ENCODE measurements around the gene EFCAB11. TPM values are rescaled to one million over a fixed set of nuclear protein-coding genes. Genes with fewer than 3 reads are reported as not detected.

Gene EFCAB11
- total RNA-seq, 4 donors from 2014 or later = 3.2 to 5.1 (median 3.7) TPM

DNA sequence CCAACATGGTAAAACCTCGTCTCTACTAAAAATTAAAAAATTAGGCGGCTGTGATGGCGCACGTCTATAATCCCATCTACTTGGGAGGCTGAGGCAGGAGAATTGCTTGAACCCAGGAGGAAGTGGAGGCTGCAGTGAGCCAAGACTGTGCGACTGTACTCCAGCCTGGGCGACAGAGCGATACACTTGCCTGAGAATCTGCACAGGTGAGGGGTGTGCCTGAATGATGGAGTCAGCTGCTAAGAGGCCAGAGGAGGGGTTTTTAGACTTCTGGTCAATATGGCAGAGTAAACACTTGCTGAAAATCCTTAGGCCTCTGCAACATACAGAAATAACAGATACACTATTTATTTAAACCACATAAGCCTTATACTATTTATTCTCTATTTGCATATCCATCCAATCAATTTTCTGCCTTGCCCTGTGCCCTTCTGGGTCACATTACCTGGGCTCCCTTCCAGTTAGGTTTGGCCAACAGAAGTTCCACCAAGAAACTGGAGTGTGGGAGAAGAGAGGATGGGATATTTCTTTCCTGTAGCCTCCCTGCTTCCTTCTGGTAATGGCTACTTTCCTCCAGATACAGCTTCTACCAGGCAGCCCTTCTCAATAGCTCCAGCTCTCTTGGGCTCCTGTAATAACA, 117.6 kb downstream of the EFCAB11 start:
- Histone ChIP-seq H3K4me3 (no peak overlapping the region), H3K27me3 (no peaks in the 10 kb centered on the region), H3K27ac (no peak overlapping the region), H3K36me3 (no peaks in the 10 kb centered on the region), H3K9me3 (no peaks in the 10 kb centered on the region), H3K4me1 (no peaks in the 10 kb centered on the region)
- WGBS = 94% methylated on average over 7 of the region's 7 CpGs
- no peak for DNase-seq (ENCODE audit: low spot score in 2 of 2)
- TF ChIP-seq POLR2AphosphoS5 (IDR thresholded peaks at IDR 0.05) = no peak
- no peak for TF ChIP-seq EP300 (IDR thresholded peaks at IDR 0.05)
- TF ChIP-seq POLR2A (IDR thresholded peaks at IDR 0.05) = no peak
- TF ChIP-seq, protein P1, sequence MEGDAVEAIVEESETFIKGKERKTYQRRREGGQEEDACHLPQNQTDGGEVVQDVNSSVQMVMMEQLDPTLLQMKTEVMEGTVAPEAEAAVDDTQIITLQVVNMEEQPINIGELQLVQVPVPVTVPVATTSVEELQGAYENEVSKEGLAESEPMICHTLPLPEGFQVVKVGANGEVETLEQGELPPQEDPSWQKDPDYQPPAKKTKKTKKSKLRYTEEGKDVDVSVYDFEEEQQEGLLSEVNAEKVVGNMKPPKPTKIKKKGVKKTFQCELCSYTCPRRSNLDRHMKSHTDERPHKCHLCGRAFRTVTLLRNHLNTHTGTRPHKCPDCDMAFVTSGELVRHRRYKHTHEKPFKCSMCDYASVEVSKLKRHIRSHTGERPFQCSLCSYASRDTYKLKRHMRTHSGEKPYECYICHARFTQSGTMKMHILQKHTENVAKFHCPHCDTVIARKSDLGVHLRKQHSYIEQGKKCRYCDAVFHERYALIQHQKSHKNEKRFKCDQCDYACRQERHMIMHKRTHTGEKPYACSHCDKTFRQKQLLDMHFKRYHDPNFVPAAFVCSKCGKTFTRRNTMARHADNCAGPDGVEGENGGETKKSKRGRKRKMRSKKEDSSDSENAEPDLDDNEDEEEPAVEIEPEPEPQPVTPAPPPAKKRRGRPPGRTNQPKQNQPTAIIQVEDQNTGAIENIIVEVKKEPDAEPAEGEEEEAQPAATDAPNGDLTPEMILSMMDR (IDR thresholded peaks at IDR 0.05) = no peak

DNA sequence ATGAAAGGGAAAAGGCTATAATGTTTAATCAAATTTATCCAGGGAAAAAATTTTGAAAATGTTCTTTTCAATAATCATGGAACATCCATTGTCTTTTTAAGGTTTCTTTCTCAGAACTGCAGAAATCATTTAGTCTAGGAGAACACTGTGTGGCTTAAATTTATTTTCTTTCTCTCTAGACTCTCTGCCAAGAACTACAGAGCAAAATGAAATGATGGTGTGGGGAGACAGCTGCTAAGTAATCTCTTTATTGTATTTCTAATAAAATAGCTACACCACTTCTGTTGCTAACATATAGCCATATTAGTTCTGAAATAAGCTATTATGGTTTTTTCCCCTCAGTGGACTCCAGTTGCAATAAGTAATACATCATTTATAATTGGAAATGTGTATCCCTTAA, 120.9 kb downstream of the EFCAB11 start:
- Histone ChIP-seq H3K36me3 (no peaks in the 10 kb centered on the region), H3K27me3 (no peaks in the 10 kb centered on the region), H3K4me1 (no peaks in the 10 kb centered on the region), H3K9me3 (no peaks in the 10 kb centered on the region), H3K27ac (no peak overlapping the region), H3K4me3 (no peak overlapping the region)
- no peak for DNase-seq (ENCODE audit: low spot score in 2 of 2)
- TF ChIP-seq POLR2AphosphoS5 (IDR thresholded peaks at IDR 0.05) (no peak), POLR2A (IDR thresholded peaks at IDR 0.05) (no peak), EP300 (IDR thresholded peaks at IDR 0.05) (no peak)
- TF ChIP-seq, protein P1 (IDR thresholded peaks at IDR 0.05) = no peak

DNA sequence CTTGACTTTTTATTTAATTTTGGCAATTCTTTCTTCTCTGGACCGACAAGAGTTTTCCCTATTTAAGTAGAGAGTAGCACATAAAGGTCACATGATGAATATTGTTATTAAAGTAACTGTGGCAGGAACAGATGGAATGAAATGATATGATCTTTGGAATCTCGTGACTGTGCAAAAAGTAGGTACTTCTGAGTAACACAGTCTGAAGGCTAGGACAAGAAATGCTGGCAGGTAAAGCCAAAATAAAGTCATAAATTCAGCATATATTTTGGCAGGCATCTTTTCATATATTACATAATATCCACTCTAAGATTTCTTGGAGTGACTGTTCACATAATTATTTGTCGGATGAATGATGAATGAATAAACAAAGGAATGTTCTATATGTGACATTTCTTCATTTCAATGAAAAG, 121.4 kb downstream of the EFCAB11 start:
- Histone ChIP-seq H3K27me3 (no peaks in the 10 kb centered on the region), H3K4me3 (no peak overlapping the region), H3K4me1 (no peaks in the 10 kb centered on the region), H3K9me3 (no peaks in the 10 kb centered on the region), H3K27ac (no peak overlapping the region), H3K36me3 (no peaks in the 10 kb centered on the region)
- WGBS = 34% methylated on average over 3 of the region's 3 CpGs
- TF ChIP-seq, protein P1 (IDR thresholded peaks at IDR 0.05) = no peak
- TF ChIP-seq POLR2AphosphoS5 (IDR thresholded peaks at IDR 0.05) (no peak), POLR2A (IDR thresholded peaks at IDR 0.05) (no peak), EP300 (IDR thresholded peaks at IDR 0.05) (no peak)
- no peak for DNase-seq (ENCODE audit: low spot score in 2 of 2)

DNA sequence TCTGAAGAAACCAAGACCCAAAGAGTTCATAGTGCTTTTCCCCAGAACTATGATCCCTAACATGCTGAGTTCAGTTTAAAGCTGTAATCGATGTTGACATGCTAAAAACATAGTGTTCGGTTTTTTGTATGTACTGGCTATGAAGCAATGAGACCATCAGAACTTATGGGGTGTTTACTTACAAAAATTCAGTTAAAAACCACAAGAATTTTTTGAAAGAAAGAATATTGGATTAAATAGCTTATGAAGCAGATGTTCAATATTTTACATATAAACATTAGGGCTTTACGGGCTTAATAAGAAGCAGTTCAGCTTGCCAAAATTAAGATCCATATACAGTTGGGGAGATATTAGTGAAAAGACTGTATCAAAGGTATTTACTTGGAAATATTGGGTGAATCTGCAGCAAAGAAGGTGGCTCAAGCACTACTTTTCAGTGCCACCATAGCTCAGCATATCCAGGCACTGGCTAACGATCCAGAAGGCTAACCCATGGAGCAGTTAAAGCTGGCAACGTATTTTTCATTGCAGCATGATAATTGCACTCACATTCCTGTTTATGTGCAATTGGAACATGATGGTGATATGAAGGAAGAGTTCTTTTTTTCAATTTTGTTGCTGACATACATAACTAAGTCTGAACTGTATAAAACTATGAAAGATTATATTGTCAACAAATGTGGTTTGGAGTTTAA, 125.9 kb downstream of the EFCAB11 start:
- H3K36me3 ChIP-seq = no peaks in the 10 kb centered on the region
- no peaks in the 10 kb centered on the region for H3K27me3 ChIP-seq
- DNase-seq (ENCODE audit: low spot score in 2 of 2) = no peak
- 75% methylated on average over 5 of the region's 5 CpGs for WGBS
- no peaks in the 10 kb centered on the region for H3K4me1 ChIP-seq
- no peak for TF ChIP-seq POLR2A (IDR thresholded peaks at IDR 0.05)
- TF ChIP-seq, protein P1 (IDR thresholded peaks at IDR 0.05) = no peak
- no peak for TF ChIP-seq EP300 (IDR thresholded peaks at IDR 0.05)
- H3K27ac ChIP-seq = no peak overlapping the region
- H3K9me3 ChIP-seq = no peaks in the 10 kb centered on the region
- no peak overlapping the region for H3K4me3 ChIP-seq

DNA sequence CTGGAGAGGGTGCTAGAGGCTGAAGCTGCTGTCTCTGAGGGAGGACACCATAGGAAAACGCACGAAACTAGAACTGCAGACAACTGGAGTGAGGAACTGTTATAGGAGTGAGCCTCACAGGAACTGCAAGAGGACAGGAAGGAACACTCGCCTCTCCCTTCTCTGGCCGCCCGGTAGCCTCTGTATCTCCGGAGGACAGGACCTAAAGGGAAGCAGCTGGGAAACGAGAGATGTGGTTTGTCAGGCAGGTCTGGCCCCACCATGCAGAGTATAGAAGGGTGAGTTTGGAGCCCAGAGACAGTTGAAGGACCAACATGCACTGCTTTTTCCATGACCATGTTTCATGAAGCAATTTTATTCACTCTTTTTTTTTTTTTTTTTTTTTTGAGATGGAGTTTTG, 127.3 kb downstream of the EFCAB11 start:
- DNase-seq (ENCODE audit: low spot score in 2 of 2) = no peak
- Histone ChIP-seq H3K9me3 (no peaks in the 10 kb centered on the region), H3K27ac (no peak overlapping the region), H3K36me3 (no peaks in the 10 kb centered on the region), H3K27me3 (no peaks in the 10 kb centered on the region), H3K4me1 (no peaks in the 10 kb centered on the region), H3K4me3 (no peak overlapping the region)
- WGBS = 70% methylated on average over 7 of the region's 7 CpGs
- TF ChIP-seq, protein P1 (IDR thresholded peaks at IDR 0.05) = no peak
- no peak for TF ChIP-seq POLR2A (IDR thresholded peaks at IDR 0.05)
- no peak for TF ChIP-seq POLR2AphosphoS5 (IDR thresholded peaks at IDR 0.05)
- TF ChIP-seq EP300 (IDR thresholded peaks at IDR 0.05) = no peak
